Mesenchymal stem cell (in vitro differentiated cells and primary cell): ENCODE data around the gene NAV2.
"Not testable (repeated sequence)": the region's sequence is repeated elsewhere in the genome, so short reads cannot be mapped to it uniquely, and the experiment has no call there.

Experiments
- DNase-seq: peaks from one replicate; pipeline ENCODE4 v3.0.0-alpha.2; 2013
- H2AFZ ChIP-seq: one replicate; pipeline ENCODE4 v1.6.1; 2013; ENCODE audit warnings: low read depth, mild to moderate bottlenecking, control low read depth, inconsistent platforms, low read length, moderate library complexity
- H2AK5ac ChIP-seq: 2 replicates; pipeline ENCODE4 v1.6.1; 2013; ENCODE audit warnings: low read length, moderate library complexity, mild to moderate bottlenecking, inconsistent platforms; ENCODE audit not compliant: severe bottlenecking
- H2BK120ac ChIP-seq: one replicate; pipeline ENCODE4 v1.6.1; 2013; ENCODE audit warnings: low read depth, mild to moderate bottlenecking, inconsistent platforms, low read length, moderate library complexity
- H2BK12ac ChIP-seq, 2 experiments: one replicate each; pipeline ENCODE4 v1.6.1; 2013; ENCODE audit warnings: inconsistent platforms in 2 of 2, low read length in 2 of 2, mild to moderate bottlenecking in 2 of 2, moderate library complexity in 2 of 2, control low read depth in 1 of 2
- H2BK15ac ChIP-seq: one replicate; pipeline ENCODE4 v1.6.1; 2013; ENCODE audit warnings: mild to moderate bottlenecking, low read depth, inconsistent platforms; ENCODE audit not compliant: poor library complexity, severe bottlenecking
- H2BK5ac ChIP-seq: 2 replicates; pipeline ENCODE4 v1.6.1; 2013; ENCODE audit warnings: low read depth, mild to moderate bottlenecking, low read length, control low read depth, inconsistent platforms; ENCODE audit not compliant: poor library complexity, severe bottlenecking
- H3K14ac ChIP-seq, 2 experiments: one replicate each; pipeline ENCODE4 v1.6.1; 2013; ENCODE audit warnings: inconsistent platforms in 2 of 2, low read length in 2 of 2, control low read depth in 1 of 2, mild to moderate bottlenecking in 1 of 2, moderate library complexity in 1 of 2
- H3K18ac ChIP-seq, 2 experiments: one replicate each; pipeline ENCODE4 v1.6.1; 2013; ENCODE audit warnings: inconsistent platforms in 2 of 2, low read length in 2 of 2, control low read depth in 1 of 2, low read depth in 1 of 2, mild to moderate bottlenecking in 1 of 2
- H3K23ac ChIP-seq, 2 experiments: one replicate each; pipeline ENCODE4 v1.6.1; 2013; ENCODE audit warnings: inconsistent platforms in 2 of 2, low read length in 2 of 2, mild to moderate bottlenecking in 2 of 2, moderate library complexity in 2 of 2, control low read depth in 1 of 2
- H3K27ac ChIP-seq: 2 replicates; pipeline ENCODE4 v1.5.1; 2013; ENCODE audit warnings: mild to moderate bottlenecking, moderate library complexity, low read length, control low read depth, inconsistent platforms; ENCODE audit not compliant: poor library complexity, severe bottlenecking
- H3K27me3 ChIP-seq, 2 experiments: 2 replicates each; pipeline versions ENCODE4 v1.6.1 to v1.7.0; 2013; ENCODE audit warnings: low read length in 2 of 2, mild to moderate bottlenecking in 2 of 2, moderate library complexity in 2 of 2, control low read depth in 1 of 2, inconsistent platforms in 1 of 2; ENCODE audit not compliant: control insufficient read depth in 1 of 2, insufficient read depth in 1 of 2
- H3K36me3 ChIP-seq, 2 experiments: 2 replicates each; pipeline versions ENCODE4 v1.6.1 to v1.7.0; 2013; ENCODE audit warnings: low read length in 2 of 2, control low read depth in 1 of 2, inconsistent platforms in 1 of 2, low read depth in 1 of 2, mild to moderate bottlenecking in 1 of 2; ENCODE audit not compliant: insufficient read depth in 2 of 2, control insufficient read depth in 1 of 2
- H3K4ac ChIP-seq, 2 experiments: one replicate each; pipeline ENCODE4 v1.6.1; 2013; ENCODE audit warnings: inconsistent platforms in 2 of 2, low read length in 2 of 2, mild to moderate bottlenecking in 2 of 2, moderate library complexity in 2 of 2, control low read depth in 1 of 2, low read depth in 1 of 2
- H3K4me1 ChIP-seq: 2 replicates; pipeline ENCODE4 v1.6.1; 2013; ENCODE audit warnings: low read depth, low read length, control low read depth; ENCODE audit not compliant: control insufficient read depth, insufficient read depth
- H3K4me2 ChIP-seq: 2 replicates; pipeline ENCODE4 v1.6.1; 2013; ENCODE audit warnings: low read length, mild to moderate bottlenecking, inconsistent platforms; ENCODE audit not compliant: poor library complexity, severe bottlenecking
- H3K4me3 ChIP-seq, 2 experiments: 2 replicates each; pipeline versions ENCODE4 v1.5.1 to v1.7.0; 2013; ENCODE audit warnings: low read length in 2 of 2, mild to moderate bottlenecking in 2 of 2, control low read depth in 1 of 2, low read depth in 1 of 2; ENCODE audit not compliant: insufficient read depth in 1 of 2
- H3K79me1 ChIP-seq: replicated peaks from 2 replicates; pipeline ENCODE4 v1.6.1; 2013; ENCODE audit warnings: mild to moderate bottlenecking, control low read depth, low read length, inconsistent platforms; ENCODE audit not compliant: poor library complexity, severe bottlenecking
- H3K9ac ChIP-seq: 2 replicates; pipeline ENCODE4 v1.7.0; 2013; ENCODE audit warnings: mild to moderate bottlenecking, low read length, moderate library complexity
- H3K9me3 ChIP-seq: 2 replicates; pipeline ENCODE4 v1.7.0; 2013; ENCODE audit warnings: mild to moderate bottlenecking, low read length; ENCODE audit not compliant: control insufficient read depth
- H4K8ac ChIP-seq: one replicate; pipeline ENCODE4 v1.6.1; 2013; ENCODE audit warnings: inconsistent platforms, mild to moderate bottlenecking, low read length, moderate library complexity
- H4K91ac ChIP-seq: one replicate; pipeline ENCODE4 v1.6.1; 2013; ENCODE audit warnings: mild to moderate bottlenecking, low read length, inconsistent platforms
- WGBS: methylation state at CpG from one replicate; pipeline ENCODE4 v1.1.7; 2013; ENCODE audit warnings: mixed read lengths; 5-methylcytosine and 5-hydroxymethylcytosine counted together

NAV2 gene

DNA sequence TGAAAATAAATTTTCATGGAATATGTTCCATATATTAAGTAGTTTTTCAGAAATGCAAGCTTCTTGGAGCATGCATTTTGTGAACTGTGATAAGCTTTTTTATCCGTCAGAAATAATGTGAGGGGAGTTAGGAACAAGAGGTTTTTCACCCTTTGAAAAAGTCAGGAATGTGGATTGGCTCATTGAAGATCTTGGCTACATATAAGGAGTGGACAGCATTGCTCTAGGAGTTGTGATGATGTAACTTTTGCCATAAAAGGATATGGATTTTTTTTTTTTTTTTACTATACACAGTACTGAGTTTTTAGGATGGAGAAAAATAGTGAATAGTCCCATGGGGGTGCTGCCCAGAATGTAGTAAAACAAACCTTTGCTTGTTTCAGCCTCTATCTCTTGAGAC is 180.2 kb downstream of the NAV2 start:
- Histone ChIP-seq H2BK12ac (no peak overlapping the region), H3K79me1 (peaks cover 4% of the 10 kb centered on the region), H3K27ac (no peak overlapping the region), H4K8ac (no peak overlapping the region), H3K23ac (no peak overlapping the region), H4K91ac (no peak overlapping the region), H2BK120ac (no peak overlapping the region), H3K4ac (no peak overlapping the region), H2BK5ac (no peak overlapping the region), H3K9me3 (no peaks in the 10 kb centered on the region), H3K4me1 (peaks cover 9% of the 10 kb centered on the region), H3K36me3 (peaks cover 3 to 90% of the 10 kb centered on the region in 2 experiments), H2BK15ac (no peak overlapping the region), H3K27me3 (no peaks in the 10 kb centered on the region), H3K4me2 (no peak overlapping the region), H3K4me3 (no peak overlapping the region), H2AFZ (no peak overlapping the region), H3K9ac (no peak overlapping the region), H3K14ac (no peak overlapping the region), H2AK5ac (no peak overlapping the region), H3K18ac (no peak overlapping the region)
- 89% methylated on average over 1 of the region's 1 CpG for WGBS
- no peak for DNase-seq

DNA sequence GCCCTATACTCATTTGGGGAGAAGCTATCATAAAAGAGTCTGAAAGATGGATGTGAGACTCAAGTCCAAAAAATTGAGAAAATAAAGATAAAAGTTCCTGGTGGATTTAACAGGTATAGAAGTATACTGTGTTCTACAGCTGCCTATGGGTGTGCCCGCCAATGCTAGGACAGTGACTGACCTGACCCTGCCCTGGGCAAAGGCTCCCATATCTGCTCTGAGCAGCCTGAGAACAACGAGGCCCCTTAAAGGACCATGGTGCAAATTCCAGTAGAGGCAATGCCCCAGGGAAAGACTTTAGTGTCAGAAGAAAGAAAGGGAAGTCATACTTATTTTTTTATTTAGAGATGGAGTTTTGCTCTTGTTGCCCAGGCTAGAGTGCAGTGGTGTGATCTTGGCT is 181.8 kb downstream of the NAV2 start:
- Histone ChIP-seq H2BK12ac (no peak overlapping the region), H3K9me3 (no peaks in the 10 kb centered on the region), H3K4me1 (peaks cover 7% of the 10 kb centered on the region), H3K14ac (no peak overlapping the region), H4K91ac (no peak overlapping the region), H3K18ac (no peak overlapping the region), H2BK5ac (no peak overlapping the region), H3K9ac (no peak overlapping the region), H3K23ac (no peak overlapping the region), H4K8ac (no peak overlapping the region), H2AK5ac (no peak overlapping the region), H3K36me3 (peaks cover 3 to 90% of the 10 kb centered on the region in 2 experiments), H3K4me2 (no peak overlapping the region), H3K27ac (no peak overlapping the region), H3K27me3 (no peaks in the 10 kb centered on the region), H2AFZ (no peak overlapping the region), H2BK120ac (no peak overlapping the region), H3K4ac (no peak overlapping the region), H2BK15ac (no peak overlapping the region), H3K4me3 (no peak overlapping the region), H3K79me1 (peaks cover 4% of the 10 kb centered on the region)
- no peak for DNase-seq
- WGBS, result 94% methylated on average over 2 of the region's 2 CpGs

DNA sequence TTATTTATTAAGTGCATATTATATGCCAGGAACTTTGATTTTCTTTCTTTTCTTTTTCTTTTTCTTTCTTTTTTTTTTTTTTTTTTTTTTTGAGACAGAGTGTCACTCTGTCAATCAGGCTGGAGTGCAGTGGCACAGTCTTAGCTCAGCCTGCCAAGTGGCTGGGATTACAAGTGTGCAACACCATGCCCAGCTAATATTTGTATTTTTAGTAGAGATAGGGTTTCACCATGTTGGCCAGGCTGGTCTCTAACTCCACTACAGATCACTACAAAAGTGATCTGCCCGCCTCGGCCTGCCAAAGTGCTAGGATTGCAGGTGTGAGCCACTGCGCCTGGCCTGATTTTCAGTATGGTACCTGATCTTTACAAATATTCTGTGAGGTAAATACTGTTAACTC is 182.4 kb downstream of the NAV2 start:
- not testable (repeated sequence) for H3K9ac ChIP-seq, H3K9me3 ChIP-seq, H3K79me1 ChIP-seq, H3K4me3 ChIP-seq, H4K91ac ChIP-seq, H3K4ac ChIP-seq, H3K4me1 ChIP-seq, H2BK5ac ChIP-seq, H3K14ac ChIP-seq, H3K27me3 ChIP-seq, H2AFZ ChIP-seq, H4K8ac ChIP-seq, H2BK12ac ChIP-seq, H2BK15ac ChIP-seq, H2BK120ac ChIP-seq, H3K4me2 ChIP-seq, H3K18ac ChIP-seq, DNase-seq, H3K27ac ChIP-seq, H3K23ac ChIP-seq, H2AK5ac ChIP-seq
- H3K36me3 ChIP-seq, result peaks cover 3 to 90% of the 10 kb centered on the region in 2 experiments
- WGBS, result 100% methylated on average over 2 of the region's 3 CpGs

DNA sequence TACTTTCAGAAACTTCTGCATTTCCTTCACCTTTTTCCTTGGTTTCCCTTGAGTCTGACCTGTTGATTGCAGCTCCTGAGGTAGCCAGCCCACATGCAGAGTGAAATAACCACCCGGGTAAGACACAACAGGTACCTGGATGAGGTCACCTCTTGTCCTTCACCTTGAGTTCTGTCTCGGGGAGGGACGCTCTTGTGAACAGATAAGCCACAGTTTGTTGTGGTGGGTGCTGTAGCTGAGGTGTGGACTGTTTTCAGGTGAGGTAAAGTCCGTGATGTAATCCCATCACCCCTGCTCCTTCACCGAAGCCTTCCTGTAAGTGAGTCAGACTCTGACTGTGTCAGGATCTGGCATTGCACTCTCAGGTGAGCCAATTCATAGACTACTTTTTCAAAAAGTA is 183.1 kb downstream of the NAV2 start:
- peaks cover 4% of the 10 kb centered on the region for H3K79me1 ChIP-seq
- no peak for DNase-seq
- no peak overlapping the region for H2AFZ ChIP-seq
- H2BK5ac ChIP-seq, result no peak overlapping the region
- H3K4me3 ChIP-seq, result no peak overlapping the region
- peaks cover 3 to 90% of the 10 kb centered on the region in 2 experiments for H3K36me3 ChIP-seq
- H3K4ac ChIP-seq, result no peak overlapping the region
- H3K27me3 ChIP-seq, result no peaks in the 10 kb centered on the region
- H2BK12ac ChIP-seq, result no peak overlapping the region
- no peak overlapping the region for H2AK5ac ChIP-seq
- no peak overlapping the region for H2BK120ac ChIP-seq
- H3K4me1 ChIP-seq, result peaks cover 4% of the 10 kb centered on the region
- H4K91ac ChIP-seq, result no peak overlapping the region
- H2BK15ac ChIP-seq, result no peak overlapping the region
- H3K9me3 ChIP-seq, result no peaks in the 10 kb centered on the region
- H3K23ac ChIP-seq, result no peak overlapping the region
- H4K8ac ChIP-seq, result no peak overlapping the region
- no peak overlapping the region for H3K18ac ChIP-seq
- no peak overlapping the region for H3K4me2 ChIP-seq
- H3K27ac ChIP-seq, result no peak overlapping the region
- no peak overlapping the region for H3K14ac ChIP-seq
- 78% methylated on average over 4 of the region's 5 CpGs for WGBS
- no peak overlapping the region for H3K9ac ChIP-seq
